GM19238 (cell line): ENCODE measurements around the gene P2RX5.
A peak's percentile ranks its signal among the peaks of the same experiment; 100 is the strongest.

Experiments used
- DNase-seq: peaks from one replicate; pipeline ENCODE4 v3.0.0; 2011; ENCODE audit warnings: low spot score; ENCODE audit not compliant: insufficient read length

P2RX5 gene

DNA sequence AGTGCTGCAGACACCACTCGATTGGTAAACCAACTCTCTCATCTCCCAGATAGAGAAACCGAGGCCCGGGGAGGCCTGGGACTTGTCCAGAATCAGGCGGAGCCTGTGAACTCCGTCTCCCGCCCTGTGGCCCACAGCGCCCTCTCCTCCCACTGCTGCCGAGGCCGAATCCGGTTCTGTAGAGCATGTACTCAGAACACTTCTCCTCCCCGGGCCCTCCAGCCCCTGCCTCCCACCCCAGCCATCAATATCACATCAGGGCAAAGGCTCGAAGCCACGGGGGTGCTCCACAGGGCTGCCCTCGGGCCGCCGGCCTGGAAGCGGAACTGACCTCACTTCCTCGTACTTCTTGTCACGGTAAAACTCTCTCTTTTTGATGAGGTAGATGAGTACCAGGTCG, 14.4 kb downstream of the P2RX5 start:
- DNase-seq, result no peak

GRCh38 chr17:3681057-3681456, 14.9 kb downstream of the P2RX5 start:
- DNase-seq, result no peak

- no peak for DNase-seq
These were observed 16.3 kb downstream of the P2RX5 start for GRCh38 chr17:3679531-3680126.

- no peak for DNase-seq
These were observed 17.0 kb downstream of the P2RX5 start for GRCh38 chr17:3678821-3679530.

DNA sequence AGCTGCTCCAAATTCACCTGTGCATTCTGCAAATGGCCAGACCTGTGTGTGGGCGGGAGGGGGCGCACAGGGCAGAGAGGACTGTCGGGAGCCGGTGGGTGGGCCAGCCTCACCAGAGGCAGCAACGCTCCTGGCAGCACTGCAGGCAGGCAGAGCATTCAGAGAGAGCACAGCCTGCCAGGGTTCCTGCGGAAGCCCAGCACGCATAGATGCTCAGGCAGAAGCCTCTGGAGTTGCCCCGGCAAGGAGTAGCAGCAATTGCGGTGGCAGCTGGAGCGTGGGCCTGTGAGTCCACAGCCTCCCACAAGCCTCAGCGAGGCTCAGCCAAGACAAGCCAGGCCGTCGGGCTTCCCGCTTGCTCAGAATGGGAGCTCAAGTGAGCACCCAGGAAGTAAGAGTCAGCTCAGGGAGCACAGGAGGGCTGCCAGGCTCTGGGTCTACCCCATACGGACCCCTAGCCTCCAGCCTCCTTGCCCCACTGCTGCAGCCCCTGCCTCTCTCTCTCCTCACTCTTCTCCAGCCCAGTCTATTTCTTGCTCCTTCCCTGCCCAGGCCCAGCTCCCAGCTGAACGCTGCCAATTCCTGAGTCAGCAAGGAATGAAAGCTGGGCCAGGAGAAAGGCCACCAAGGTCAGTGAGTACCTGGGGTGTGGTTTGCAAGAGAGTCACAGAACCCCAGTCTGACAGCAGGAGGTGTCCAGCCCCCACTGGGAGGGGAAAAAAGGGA, 17.7 kb downstream of the P2RX5 start:
- no peak for DNase-seq

DNA sequence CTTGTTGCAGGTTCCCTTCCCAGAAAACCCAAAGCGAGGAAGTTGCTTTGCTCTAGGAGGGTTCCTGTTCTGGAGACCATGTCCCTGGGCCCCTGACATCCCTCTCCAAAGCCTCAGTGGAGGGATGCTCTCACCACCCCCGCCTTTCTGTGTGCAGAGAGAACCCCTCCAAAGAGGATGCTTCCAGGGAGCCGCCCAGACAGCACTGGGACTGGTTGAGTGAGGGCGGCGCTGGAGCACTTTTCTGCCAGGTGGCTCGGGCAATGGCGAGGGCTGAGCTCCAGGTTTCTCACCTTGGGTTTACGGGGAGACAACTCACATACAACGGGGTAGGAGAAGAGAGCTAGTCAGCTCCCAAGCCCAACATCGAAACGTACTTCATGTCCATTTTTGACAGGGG, 20.1 kb downstream of the P2RX5 start:
- DNase-seq, result no peak

DNA sequence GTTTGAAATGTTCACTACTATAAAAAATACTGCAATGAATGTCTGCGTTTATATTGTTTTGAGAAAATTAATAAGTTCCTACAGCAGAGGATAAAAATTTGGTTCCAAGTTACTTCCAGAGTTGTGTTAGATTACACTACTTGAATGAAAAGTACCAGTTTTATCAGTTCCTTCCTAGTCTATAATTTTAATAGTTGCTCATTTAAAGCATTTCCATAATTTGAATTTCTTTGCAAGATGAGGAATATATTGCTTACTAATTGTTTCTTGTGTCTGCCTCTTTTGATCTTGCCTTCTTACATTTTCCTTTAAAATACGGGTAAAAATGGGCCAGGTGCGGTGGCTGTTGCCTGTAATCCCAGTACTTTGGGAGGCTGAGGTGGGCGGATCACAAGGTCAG, 23.4 kb downstream of the P2RX5 start:
- no peak for DNase-seq

DNA sequence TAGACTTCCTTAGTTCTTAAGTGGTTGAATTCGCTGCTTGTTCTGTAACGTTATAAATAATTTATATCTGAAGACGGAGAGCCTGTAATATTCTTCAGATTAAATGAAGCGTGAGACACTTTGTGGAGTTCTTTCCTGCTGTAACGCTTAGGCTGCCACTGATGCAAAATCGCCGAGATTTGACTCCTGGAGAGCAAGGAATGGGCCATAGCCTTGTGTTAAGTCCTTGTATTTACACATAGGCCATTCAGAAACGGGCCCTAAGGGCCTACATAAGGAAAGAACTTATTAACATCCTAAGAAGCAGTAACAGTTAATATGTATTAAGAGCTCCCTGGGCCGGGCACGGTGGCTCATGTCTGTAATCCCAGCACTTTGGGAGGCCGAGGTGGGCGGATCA, 26.4 kb downstream of the P2RX5 start:
- DNase-seq, result no peak

GRCh38 chr17:3669085-3669347, 26.9 kb downstream of the P2RX5 start:
- DNase-seq, result no peak

- peak; percentile 100 for DNase-seq
These were observed 27.5 kb downstream of the P2RX5 start, which contains the start of the genes EMC6 and TAX1BP3 for GRCh38 chr17:3668279-3669084. EMC6 (plus strand) TSS chr17:3668812; CDS start chr17:3669147, 335 bp downstream. TAX1BP3 (minus strand) TSS chr17:3668578; CDS start chr17:3668526, 52 bp downstream.

- no peak for DNase-seq
These were observed 28.3 kb downstream of the P2RX5 start for GRCh38 chr17:3667366-3668278.

DNA sequence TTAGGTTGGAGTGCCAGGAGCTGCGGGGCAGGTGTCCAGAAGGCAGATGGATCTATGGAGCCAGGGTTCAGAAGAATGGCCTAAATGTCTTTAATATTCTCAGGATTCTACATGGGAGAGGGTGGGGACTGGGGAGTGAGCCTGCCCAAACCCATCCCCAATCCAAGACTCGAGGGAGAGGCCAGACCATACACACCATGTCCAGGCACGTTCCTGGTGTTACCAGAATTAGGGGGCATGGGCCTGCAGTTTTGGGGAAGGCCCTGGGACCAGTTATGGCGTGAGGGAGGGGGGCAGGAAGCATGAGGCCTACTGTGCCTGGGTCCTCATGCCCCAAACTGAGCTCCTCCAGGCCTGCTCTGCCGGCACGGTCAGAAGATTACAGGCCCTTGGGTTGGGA, 29.4 kb downstream of the P2RX5 start:
- no peak for DNase-seq

- DNase-seq, result no peak
These were observed 30.1 kb downstream of the P2RX5 start for GRCh38 chr17:3665834-3666233.

GRCh38 chr17:3663102-3664011, 32.6 kb downstream of the P2RX5 start:
- DNase-seq, result no peak

DNA sequence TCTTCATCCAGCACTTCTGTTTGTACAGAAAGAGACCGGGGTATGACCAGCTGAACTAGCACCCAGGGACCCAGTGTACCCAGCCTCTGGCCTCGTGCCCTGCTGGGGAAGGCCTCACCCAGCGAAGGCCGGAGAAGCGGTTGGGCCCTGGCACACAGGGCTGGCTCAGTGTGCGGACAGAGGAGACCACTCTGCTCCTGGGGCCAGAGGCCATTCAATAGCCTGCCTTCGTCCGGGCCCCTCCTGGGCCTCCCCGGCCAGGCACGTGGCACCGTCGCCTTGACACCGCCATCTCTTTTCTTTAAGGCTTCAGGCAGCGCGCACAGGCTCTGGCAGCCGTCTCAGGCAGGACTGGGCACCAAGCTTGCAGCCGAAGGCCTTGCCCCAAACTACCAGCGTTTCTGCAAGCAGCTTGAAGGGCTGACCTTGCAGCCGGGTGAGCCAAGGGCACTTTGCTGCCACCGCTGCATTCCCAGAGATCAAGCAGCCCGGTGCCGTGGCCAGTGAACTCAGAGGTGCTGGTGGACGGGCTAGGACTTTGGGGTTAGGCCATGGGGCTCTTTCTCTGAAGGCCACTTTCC, 35.6 kb downstream of the P2RX5 start:
- DNase-seq, result no peak

- DNase-seq, result no peak
These were observed 36.3 kb downstream of the P2RX5 start for GRCh38 chr17:3659541-3660111.

GRCh38 chr17:3658784-3659449, 37.0 kb downstream of the P2RX5 start:
- DNase-seq, result no peak
